Superior temporal gyrus (tissue), 1 donor: ENCODE measurements around the gene RASGEF1C.
"Not testable (repeated sequence)": the region's sequence is repeated elsewhere in the genome, so short reads cannot be mapped to it uniquely, and the experiment has no call there.

ENCODE experiments used
- DNase-seq: peaks from one replicate; pipeline ENCODE4 v3.0.0-alpha.2; 2016; ENCODE audit errors: extremely low spot score

The RASGEF1C gene

GRCh38 chr5:180210961-180211760, 2.1 kb upstream of the RASGEF1C start:
- no peak for DNase-seq

- DNase-seq, result not testable (repeated sequence)
Measured at GRCh38 chr5:180210077-180210476, 1.1 kb upstream of the RASGEF1C start.

- DNase-seq, result no peak
Measured at GRCh38 chr5:180208435-180209081, 453 bp downstream of the RASGEF1C start.

- DNase-seq, result no peak
Measured at GRCh38 chr5:180208038-180208434, 975 bp downstream of the RASGEF1C start.

GRCh38 chr5:180207593-180207992, 1.4 kb downstream of the RASGEF1C start:
- DNase-seq, result no peak

GRCh38 chr5:180206993-180207392, 2.0 kb downstream of the RASGEF1C start:
- no peak for DNase-seq

- DNase-seq, result peak; percentile 19
Measured at GRCh38 chr5:180205916-180206315, 3.1 kb downstream of the RASGEF1C start.

- no peak for DNase-seq
Measured at GRCh38 chr5:180204276-180204819, 4.7 kb downstream of the RASGEF1C start.

GRCh38 chr5:180202939-180203573, 6.0 kb downstream of the RASGEF1C start:
- no peak for DNase-seq

- DNase-seq, result peak; percentile 75
Measured at GRCh38 chr5:180201051-180201987, 7.7 kb downstream of the RASGEF1C start.

GRCh38 chr5:180199390-180199789, 9.6 kb downstream of the RASGEF1C start:
- no peak for DNase-seq

GRCh38 chr5:180198208-180198607, 10.8 kb downstream of the RASGEF1C start:
- no peak for DNase-seq

GRCh38 chr5:180197016-180197702, 11.9 kb downstream of the RASGEF1C start:
- DNase-seq, result no peak

GRCh38 chr5:180194410-180195345, 14.3 kb downstream of the RASGEF1C start:
- no peak for DNase-seq

- no peak for DNase-seq
Measured at GRCh38 chr5:180193749-180194375, 15.1 kb downstream of the RASGEF1C start.

GRCh38 chr5:180191716-180192115, 17.3 kb downstream of the RASGEF1C start:
- DNase-seq, result no peak

GRCh38 chr5:180187767-180188166, 21.2 kb downstream of the RASGEF1C start:
- no peak for DNase-seq

- DNase-seq, result no peak
Measured at GRCh38 chr5:180180846-180181245, 28.2 kb downstream of the RASGEF1C start.

GRCh38 chr5:180180421-180180820, 28.6 kb downstream of the RASGEF1C start:
- no peak for DNase-seq
